GM19455 (cell line): ENCODE data around the gene SIK2.
"Not testable (repeated sequence)": the region's sequence is repeated elsewhere in the genome, so short reads cannot be mapped to it uniquely, and the experiment has no call there.

ENCODE experiments used
- ATAC-seq: cut with Tn5 transposase; IDR thresholded peaks from one replicate; pipeline ENCODE4 v1.9.1; 2021; ENCODE audit not compliant: unreplicated experiment

Gene SIK2

DNA sequence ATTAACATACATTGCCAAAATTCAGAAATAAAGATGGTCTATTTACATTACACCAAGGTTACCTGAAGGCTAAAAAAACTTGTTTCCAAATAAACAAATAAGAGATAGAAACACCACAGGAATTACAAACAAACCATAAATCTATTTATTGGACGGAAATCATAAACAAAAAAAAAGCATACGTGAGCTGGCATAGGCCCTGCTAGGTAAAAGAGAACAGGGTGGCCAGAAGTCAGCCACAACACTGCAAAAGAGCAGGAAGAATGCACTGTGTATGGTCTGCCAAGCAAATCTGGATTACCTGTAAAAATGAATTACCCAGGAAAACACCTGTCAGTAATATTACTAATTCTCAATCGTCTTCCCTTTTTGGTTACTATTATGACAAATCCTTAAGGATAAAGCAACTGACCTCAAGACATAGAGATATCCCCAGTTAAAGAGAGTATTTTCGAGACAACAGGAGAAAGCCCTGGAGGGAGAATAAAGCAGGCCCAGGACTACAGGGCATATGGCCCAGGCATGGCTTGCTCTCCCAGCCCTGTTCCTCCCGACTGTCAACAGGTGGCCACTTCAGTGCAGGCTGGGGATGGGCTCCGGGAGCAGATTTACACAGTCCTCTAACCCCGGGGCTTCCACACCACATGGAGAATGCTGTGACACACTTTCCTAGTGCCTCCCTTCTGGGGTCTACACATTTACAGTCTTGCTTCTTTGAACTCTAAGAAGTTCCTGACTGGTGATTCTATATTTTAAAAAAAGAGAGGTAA is 146.0 kb downstream of the SIK2 start:
- no peak for ATAC-seq

DNA sequence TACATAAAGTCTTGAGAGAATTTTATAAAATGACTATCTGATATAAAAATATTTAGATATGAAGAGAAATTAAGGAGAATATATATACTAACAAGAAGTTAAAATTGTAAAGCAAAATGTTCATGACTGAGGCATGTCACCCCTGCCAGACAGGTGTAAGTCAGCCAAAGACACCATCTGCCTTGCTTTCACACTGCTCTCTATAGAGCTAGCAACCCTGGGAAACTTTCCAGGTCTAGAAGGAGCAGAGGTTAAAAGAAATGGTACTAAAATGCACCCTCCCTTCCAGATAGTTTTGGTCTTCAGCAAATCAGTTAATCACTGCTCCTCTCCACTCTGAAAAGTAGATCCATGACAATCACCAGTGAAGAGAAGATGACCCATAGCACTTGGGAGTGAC is 147.4 kb downstream of the SIK2 start:
- no peak for ATAC-seq

DNA sequence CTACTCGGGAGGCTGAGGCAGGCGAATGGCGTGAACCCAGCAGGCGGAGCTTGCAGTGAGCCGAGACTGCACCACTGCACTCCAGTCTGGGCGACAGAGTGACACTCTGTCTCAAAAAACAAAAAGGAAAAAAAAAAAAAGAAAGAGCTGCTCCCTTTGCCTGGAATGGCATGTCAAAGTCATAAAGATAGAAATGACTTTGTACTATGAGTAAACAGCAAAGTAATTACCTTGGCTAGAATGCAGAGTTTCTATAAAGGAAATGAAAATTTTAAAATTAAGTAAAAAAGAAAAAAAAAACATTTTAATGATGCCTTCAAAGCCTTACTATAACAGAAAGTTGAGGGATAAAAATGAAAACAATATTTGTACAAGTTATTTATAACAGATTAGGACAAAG is 153.8 kb downstream of the SIK2 start:
- no peak for ATAC-seq

DNA sequence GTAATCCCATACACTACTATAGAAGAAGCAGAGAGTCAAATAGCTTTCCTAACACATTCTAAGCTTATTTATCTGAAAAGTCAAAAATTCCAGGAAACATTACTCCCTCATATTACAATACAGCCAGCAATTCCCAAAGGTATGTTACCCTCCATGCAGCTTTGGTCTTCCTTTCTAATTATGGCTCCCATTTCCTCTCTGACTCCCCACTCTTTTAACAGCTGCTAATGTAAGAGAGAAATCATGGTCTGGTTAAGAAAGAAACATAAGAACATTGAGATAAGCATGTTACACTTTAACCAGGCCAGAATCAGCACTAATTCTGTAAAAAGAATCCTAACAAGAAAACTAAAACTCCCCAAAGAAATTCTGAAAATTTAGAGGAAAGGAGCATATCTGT is 157.1 kb downstream of the SIK2 start:
- no peak for ATAC-seq

DNA sequence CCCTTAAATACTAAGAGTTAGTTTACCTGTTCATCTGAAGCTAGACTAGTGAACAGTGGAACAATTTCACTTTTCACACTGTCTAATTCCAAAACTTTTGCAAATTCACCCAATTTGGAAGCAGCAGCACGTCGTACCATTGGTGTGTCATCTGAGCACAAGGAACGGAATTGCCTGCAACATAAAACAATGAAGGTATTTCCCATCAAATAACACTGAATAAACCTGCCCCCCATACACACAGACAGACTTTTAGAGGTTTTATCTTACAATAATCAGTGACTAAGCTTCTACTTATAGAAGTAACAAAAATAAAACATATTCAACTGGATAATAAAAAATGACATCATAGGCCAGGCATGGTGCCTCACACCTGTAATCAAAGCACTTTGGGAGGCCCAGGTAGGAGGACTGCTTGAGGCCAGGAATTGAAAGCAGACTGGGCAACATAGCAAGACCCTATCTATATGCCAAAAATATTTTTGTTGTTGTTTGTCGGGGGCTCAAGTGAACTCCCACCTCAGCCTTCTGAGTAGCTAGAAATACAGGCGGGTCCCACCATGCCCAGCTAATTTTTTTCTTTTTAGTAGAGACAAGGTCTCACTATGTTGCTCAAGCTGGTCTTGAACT is 157.6 kb downstream of the SIK2 start:
- no peak for ATAC-seq

DNA sequence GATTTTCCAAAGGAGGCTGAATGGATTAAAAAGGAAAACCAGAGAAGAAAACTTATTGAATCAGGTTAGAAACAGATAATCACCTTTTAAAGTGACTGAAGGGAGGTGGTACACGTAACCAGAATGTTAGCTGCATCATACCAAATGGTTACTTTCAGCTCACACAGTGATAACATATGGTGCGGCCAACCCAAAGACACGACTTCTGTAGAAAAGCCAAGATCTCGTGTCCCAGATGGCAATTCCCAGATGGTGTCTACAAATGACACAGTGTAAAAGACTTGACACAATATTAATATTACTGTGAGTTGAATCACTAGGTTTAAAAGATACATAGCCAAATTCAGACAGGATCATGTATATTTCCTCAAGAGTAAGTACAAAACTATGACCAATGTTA is 158.8 kb downstream of the SIK2 start:
- ATAC-seq: no peak

DNA sequence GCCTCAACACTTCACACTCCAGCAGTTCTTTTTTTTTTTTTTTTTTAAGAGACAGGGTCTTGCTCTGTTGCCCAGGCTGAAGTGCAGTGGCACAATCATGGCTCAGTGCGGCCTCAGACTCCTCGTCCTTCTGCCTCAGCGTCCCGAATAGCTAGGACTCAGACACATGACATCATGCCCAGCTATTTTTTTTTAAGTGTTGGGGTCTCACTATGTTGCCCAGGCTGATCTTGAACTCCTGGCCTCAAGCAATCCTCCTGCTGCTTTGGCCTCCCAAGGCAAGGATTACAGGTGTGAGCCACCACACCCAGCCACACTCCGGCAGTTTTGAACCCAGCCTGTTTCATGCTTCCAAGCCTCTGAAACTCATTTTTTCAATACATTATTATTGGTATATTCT is 160.3 kb downstream of the SIK2 start:
- ATAC-seq: no peak

DNA sequence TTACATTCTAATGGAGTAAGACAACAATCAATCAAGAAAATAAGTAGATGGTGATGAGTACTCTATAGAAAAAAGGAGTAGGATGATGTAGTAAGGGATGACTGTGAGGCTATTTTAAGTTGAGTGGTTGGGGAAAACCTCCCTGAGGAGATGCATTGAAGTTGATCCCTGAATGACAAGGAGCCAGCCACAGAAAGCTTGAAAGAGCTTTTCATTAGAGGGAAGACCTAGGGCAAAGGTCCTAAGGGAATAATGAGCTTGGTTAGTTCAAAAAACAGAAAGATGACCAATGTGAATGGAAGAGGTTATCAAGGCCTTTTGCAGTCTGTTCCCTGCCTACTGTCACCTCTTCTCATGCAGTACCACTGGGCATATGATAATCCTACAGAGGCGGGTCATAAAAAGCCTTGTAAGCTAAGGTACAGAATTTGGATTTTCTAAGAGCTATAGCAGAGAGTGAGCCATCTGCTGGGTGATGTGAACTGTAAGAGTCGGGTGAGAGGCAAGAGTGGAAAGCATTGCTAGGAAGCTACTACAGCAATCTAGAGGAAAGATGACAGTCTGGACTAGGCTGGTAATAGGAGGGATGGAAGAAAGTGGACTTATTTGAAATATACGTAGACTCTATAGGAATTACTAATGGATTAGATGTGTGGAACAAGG is 160.9 kb downstream of the SIK2 start:
- no peak for ATAC-seq

DNA sequence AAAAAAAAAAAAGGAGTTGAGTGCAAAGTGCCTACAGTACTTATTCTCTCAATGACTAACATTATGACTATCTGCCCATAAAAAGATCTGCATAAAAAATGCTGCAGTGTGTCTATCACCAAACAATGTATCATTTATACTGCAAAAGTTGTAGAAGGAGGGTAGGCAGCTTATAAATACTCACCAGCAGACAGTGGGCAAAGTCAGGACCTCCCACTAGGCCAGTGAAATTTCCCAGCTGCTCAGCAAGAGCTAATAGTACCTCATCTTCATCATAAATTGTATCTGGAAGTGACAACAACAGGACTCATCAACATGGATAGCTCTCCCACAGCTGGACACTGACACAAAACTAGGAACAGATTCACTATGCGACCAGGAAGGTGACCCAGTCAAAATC is 162.4 kb downstream of the SIK2 start:
- ATAC-seq: no peak

DNA sequence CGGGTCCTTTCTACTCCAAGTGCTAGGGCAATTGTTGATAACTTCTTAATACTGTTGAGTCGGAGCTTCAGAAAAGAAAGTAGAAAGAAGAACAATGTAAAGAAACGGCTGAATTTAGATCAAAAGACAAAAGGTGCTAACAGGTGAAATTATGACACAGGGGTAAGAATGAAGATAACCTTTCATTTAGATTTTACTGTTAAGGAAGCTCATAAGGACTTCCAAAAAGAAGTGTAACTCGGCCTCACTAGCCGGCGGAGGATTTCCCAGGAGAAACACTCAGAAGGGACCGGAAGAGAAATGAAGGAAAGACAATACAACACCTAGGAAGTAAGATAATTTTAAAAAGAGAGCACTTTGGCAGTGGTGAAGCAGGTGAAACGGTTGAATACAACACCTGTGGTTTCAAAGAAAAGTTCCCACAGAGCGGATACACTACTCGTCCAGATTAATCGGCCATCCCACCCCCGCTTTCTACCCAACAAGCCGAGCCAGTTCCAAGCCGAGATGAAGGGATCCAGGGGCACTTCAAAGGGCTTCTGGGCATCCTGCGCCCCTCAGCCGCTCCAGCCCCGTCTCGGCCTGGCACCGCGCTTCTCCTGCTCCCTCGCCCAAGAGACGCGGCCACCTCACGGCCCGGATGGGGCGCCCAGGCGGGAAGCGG is 163.2 kb downstream of the SIK2 start:
- peak; percentile 46 for ATAC-seq

DNA sequence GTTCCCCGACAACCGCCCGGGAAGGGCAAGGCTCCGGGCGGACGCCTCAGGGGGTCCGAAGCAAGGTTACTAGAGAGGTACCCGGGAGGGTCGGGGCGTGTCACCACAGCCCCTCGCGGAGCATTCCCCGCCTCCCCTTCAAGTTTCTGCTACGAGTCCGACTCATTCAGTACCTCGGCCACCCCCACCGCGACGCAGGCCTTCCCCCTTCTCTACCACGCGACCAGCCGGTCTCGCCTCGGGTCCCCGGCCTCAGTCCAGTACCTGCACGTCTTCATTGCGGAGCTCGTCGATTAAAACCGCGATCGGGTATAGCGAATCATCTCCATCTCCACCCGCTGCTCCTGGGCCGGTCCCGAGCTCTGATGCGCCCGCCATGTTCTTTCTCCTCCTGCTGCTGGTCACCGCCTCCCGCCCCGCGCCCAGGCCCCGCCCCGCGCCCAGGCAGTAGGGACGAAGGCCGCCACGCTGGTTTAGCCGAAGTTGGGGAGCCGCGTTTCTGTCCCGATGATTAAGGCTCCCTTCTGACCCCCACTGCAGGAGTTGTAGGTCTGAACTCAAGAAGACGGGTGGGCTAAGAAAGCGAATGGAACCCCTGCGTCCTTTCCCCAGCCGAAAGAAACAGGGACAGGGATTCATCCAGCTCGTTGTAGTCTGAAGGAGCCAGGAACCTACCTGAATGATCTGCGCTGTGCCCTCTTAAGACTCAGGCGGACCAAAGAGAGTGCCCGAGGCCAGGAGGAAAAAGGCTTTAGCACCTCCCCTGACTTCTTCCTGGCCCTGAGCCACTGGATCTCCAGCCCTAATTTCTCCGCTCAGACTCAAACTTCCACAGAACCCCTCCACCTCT is 164.0 kb downstream of the SIK2 start, which contains the start of gene PPP2R1B:
Gene PPP2R1B (minus strand): TSS at position 406 of the 850 bp plus-strand sequence. CDS start 28 bp downstream, at position 378.
- ATAC-seq: peak; percentile 90

DNA sequence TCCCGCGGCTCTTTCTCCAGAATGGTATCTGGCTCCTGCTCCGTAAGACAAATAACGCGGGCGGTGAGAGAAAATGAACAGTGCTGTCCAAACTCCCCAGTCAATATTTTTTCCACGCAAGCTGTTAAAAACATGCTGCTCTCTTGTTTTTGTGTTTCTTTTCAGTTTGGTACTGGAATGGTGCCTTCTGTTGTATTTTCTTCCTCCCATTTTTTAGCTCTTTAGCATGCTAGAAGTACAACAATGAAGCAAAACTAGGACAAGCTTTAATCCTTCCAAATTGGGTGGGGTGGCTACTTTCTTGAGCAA is 164.5 kb downstream of the SIK2 start:
- ATAC-seq: peak; percentile 12

DNA sequence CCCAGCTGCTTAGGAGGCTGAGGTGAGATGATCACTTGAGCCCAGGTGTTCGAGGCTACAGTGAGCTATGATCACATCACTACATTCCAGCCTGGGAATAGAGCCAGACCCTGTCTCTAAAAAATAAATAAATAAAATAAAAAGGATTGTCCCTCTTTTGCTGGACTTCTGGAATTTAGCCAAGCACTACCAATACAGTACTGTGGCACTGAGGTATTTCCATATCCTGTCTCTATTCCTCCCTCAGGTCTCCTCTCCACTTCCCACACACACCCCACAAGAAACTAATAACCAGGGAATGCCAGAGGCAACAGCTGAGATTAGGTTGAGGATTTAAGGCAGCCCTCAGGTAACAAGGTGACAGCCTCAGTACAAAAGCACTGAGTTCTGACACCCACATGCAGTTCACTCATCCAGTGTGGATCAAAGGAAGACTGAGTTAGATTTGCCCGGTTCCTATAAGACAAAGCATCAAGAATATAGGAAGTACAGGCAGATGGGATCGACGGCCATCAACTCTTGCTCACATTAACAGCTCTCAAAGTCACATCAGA is 168.4 kb downstream of the SIK2 start:
- ATAC-seq: no peak

DNA sequence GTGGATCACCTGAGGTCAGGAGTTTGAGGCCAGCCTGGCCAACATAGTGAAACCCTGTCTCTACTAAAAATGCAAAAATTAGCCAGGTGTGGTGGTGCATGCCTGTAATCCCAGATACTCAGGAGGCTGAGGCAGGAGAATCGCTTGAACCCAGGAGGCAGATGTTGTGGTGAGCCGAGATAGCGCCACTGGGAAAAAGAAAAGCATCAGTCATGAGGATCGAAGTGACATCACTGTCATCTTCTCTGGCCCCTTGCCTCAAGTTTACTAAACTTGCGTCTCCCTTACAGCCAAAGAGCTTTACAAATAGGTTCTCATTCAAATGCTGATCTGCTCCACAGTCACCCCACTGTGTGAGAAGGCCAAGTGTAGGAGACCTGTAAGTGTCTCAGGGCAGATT is 169.0 kb downstream of the SIK2 start:
- ATAC-seq: not testable (repeated sequence)

DNA sequence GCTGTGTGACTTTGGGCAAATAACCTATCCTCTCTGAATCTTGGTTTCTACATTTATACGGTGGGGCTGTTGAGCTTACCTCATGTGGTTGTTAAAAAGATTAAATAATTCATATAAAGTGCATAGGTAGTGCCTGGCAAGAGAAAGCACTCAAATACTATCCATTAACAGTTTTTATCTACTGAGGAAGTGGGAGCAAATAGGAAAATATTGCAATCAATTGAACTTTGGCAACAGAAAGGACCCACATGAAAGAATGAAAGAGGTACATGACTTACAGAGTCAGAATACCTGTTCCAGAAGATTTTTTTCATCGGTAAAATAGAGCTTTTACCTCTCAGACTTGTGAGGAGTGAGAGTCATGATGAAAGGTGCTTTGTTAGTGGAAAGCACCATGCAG is 170.3 kb downstream of the SIK2 start:
- ATAC-seq: no peak

DNA sequence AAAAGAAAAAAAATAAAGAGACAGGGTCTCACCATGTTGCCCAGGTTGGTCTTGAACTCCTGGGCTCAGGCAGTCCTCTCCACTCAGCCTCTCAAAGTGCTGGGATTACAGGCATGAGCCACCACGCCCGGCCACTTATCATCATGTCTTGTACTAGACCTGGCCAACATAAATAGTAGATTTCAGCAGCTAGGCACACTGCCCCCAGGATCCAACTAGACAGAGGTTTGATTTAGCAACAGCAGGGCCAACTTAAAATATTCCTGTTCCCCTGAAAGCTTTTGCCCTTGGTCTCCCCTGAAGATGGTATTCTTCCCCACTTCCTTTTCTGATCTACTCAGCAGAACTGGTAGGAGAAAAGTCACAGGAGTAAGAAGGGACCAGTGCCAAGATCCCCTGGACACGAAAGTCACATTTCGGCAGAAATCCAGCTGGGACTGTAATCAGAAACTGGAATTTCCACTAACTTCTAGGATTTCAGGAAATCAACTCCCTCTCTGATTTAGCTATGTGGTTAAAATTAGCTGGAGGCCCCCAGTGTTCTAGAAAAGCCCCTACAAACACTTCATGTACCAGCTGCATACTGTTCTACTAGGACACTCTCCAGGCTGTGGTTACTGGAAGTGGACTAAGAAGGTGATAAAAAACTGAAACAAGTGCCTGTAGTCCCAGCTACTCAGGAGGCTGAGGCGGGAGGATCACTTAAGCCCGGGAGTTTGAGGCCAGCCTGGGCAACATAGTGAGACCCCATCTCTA is 172.9 kb downstream of the SIK2 start:
- no peak for ATAC-seq

DNA sequence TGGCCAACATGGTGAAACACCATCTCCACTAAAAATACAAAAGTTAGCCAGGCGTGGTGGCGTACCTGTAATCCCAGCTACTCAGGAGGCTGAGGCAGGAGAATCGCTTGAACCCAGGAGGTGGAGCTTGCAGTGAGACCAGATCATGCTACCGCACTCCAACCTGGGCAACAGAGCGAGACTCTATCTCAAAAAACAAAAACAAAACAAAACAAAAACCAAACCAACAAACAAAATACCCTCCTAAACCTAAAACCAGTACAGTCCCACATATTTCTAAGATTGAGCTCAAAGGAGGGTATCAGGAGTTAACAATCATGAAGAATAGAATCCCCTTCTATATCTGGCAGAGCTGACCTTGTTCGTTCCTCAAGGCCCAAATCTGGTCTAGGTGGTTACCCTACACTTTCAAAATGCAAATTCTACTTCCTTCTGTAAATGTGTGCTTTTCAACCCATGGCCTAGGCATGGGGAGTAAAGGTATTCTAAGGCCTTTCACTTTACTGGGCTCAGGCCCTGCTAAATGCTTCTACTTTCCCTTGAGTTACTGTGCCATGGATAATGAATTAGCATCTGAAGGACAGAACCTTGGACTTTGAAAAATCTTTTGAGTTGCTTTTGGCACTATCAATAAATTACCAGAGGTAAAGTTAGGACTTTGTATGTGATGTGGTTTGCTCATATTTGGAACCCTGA is 174.3 kb downstream of the SIK2 start:
- ATAC-seq: peak; percentile 97

DNA sequence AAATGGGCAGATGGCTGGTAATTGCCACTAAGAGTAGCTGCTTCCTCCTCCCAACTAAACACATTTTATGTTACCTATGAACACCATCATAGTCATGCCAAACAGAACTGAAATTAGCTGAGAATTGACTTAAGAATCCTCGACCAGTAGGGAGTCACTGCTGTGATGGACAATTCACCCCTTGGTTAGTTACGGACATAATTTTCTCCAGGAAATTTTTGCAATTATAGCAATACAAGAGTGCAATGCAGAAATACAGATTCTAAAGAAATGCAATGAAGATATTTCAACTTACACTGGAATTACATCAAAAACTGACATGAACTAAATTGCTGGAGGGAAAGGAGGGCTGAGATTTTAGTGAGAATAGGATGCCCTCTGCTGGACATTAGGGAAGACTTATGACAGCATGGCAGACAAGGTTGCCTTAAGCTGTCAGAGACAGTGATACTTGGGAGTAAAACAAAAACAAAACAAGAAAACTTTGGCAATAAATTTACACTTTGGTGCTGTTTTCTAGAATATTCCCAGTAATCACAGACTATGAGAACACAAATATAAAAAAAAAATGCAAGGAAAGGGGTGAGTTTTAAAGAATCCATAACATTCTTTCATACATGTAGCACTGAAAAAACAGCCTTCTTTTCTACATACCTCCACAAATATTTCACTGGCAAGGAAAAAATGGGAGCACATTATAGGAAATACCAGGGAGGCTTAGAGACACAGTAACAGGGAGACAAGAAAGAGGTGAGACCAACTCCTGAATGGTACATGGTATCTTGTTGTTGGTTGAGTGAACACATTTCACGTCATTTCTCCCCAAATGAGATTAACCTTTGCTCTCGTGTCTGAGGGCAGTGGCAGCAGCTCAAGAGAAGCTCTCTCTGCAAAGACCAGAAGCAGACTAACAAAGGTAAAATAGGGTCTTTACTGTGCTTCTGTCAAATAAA is 175.1 kb downstream of the SIK2 start:
- peak; percentile 46 for ATAC-seq
